ENCODE data around the gene SACS. TPM values are rescaled to one million over a fixed set of nuclear protein-coding genes. Genes with fewer than 3 reads are reported as not detected.

SACS gene
- total RNA-seq, 1 experiment from 2014 or later, result 53.0 TPM

DNA sequence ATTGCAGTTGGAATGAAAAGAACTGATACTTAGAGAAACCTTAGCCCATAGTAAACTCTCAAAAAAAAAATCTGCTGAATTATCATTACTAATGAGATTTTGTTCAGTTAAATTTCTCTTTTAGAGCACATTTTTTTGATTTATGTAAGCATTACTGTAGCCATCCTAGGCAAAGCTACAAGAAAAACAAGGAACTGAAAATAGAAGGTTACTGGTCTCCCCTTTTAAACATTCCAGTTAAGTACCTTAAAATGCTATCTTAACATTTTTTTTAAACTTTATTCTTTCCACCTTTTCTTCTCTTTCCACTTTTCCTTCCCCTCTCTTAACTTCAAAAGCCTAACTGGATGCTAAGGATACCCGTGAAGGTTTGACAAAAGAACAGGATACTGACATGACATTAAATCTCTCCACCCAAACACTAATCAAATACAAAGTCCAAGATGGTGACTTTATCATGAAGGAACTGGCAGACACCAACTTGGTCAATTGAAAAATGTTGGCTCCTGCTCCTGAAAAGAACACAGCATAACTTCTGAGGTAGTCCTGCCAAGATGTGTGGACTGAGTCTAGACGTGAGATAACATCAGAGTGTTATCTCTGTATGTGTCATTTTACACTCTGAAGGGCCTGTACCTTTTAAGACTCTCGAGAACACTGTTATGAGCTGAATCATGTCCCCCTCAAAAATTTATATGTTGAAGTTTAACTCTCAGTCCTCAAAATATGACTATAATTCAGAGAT lies 29.5 kb upstream of the SACS start:
- no peak overlapping the region for H3K14ac ChIP-seq (ENCODE audit: insufficient read depth, low read length)
- H4K20me1 ChIP-seq (ENCODE audit: control insufficient read depth, insufficient read depth, insufficient read length), result no peaks in the 10 kb centered on the region
- H2AK5ac ChIP-seq (ENCODE audit: insufficient read length, low read length), result no peak overlapping the region
- no peak overlapping the region for H4K5ac ChIP-seq (ENCODE audit: insufficient read length, low read depth, low read length)
- Mint-ChIP-seq H3K4me1 (peaks cover 17 to 26% of the 10 kb centered on the region in 2 experiments), H3K9me3 (peaks cover 5 to 6% of the 10 kb centered on the region in 2 experiments; a peak in 4 of 5 replicates), H3K4me3 (no peak overlapping the region), H3K27ac (no peak overlapping the region), H3K36me3 (ENCODE audit: insufficient read depth in 1 of 3, low read depth in 3 of 3) (peaks cover 0 to 7% (median 0%) of the 10 kb centered on the region in 3 experiments; a peak in 2 of 7 replicates), H3K27me3 (ENCODE audit: low read depth) (peaks cover 16% of the 10 kb centered on the region)
- peaks cover 4% of the 10 kb centered on the region for H3K23me2 ChIP-seq (ENCODE audit: insufficient read length, low read depth, low read length, poor library complexity, severe bottlenecking)
- H4K8ac ChIP-seq (replicated peaks; ENCODE audit: insufficient read length, low read depth, low read length), result no peak overlapping the region
- H3K4ac ChIP-seq (ENCODE audit: low read depth, low read length), result no peak overlapping the region
- H2BK15ac ChIP-seq (ENCODE audit: low read depth, low read length), result no peak overlapping the region
- no peak overlapping the region for H3T11ph ChIP-seq (ENCODE audit: low read length)
- no CpG with 5 or more reads among the region's 3 CpGs for WGBS (ENCODE audit: extremely low coverage, insufficient read length, low lambda C conversion rate)
- H3K23ac ChIP-seq (ENCODE audit: insufficient read length, low read depth, low read length), result no peak overlapping the region
- H3K4me1 ChIP-seq (ENCODE audit: insufficient read depth, low read length), result peaks cover 4% of the 10 kb centered on the region; the same call in 1 of the 2 replicates
- H2BK5ac ChIP-seq (ENCODE audit: insufficient read length, low read length), result no peak overlapping the region
- no peak overlapping the region for H3K9ac ChIP-seq (ENCODE audit: extremely low read depth, insufficient read length, low read length)
- no peaks in the 10 kb centered on the region for H3K9me3 ChIP-seq (ENCODE audit: control insufficient read depth, low read depth, low read length)
- H3K79me1 ChIP-seq (ENCODE audit: insufficient read depth, low read depth, low read length, poor library complexity, severe bottlenecking), result no peaks in the 10 kb centered on the region
- H3K18ac ChIP-seq (ENCODE audit: insufficient read length, low read depth, low read length), result no peak overlapping the region
- H2BK12ac ChIP-seq (ENCODE audit: insufficient read length, low read depth, low read length), result no peak overlapping the region
- no peak overlapping the region for H2BK20ac ChIP-seq (ENCODE audit: low read depth, low read length, poor library complexity, severe bottlenecking)
- no peak overlapping the region for H4K91ac ChIP-seq (ENCODE audit: insufficient read length, low read depth, low read length)
- no peak for DNase-seq
- TF ChIP-seq, protein P1, sequence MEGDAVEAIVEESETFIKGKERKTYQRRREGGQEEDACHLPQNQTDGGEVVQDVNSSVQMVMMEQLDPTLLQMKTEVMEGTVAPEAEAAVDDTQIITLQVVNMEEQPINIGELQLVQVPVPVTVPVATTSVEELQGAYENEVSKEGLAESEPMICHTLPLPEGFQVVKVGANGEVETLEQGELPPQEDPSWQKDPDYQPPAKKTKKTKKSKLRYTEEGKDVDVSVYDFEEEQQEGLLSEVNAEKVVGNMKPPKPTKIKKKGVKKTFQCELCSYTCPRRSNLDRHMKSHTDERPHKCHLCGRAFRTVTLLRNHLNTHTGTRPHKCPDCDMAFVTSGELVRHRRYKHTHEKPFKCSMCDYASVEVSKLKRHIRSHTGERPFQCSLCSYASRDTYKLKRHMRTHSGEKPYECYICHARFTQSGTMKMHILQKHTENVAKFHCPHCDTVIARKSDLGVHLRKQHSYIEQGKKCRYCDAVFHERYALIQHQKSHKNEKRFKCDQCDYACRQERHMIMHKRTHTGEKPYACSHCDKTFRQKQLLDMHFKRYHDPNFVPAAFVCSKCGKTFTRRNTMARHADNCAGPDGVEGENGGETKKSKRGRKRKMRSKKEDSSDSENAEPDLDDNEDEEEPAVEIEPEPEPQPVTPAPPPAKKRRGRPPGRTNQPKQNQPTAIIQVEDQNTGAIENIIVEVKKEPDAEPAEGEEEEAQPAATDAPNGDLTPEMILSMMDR (conservative IDR thresholded peaks at IDR 0.05), result no peak
- H2BK120ac ChIP-seq (ENCODE audit: low read depth, low read length, poor library complexity, severe bottlenecking), result no peak overlapping the region
- no peaks in the 10 kb centered on the region; the same call in 1 of the 2 replicates for H3K27me3 ChIP-seq (ENCODE audit: insufficient read depth, low read length)
- H2AFZ ChIP-seq (ENCODE audit: low read length), result no peak overlapping the region
- no peak overlapping the region for H3K4me2 ChIP-seq (ENCODE audit: insufficient read depth, insufficient read length, low read length)
- no peak overlapping the region for H3K56ac ChIP-seq (ENCODE audit: insufficient read length, low read depth, low read length)
- H3K27ac ChIP-seq (ENCODE audit: insufficient read length, low read depth, low read length), result no peak overlapping the region
- H3K79me2 ChIP-seq (ENCODE audit: insufficient read depth, low read length), result no peaks in the 10 kb centered on the region
